ENCODE measurements around the gene MYOT. TPM values are rescaled to one million over a fixed set of nuclear protein-coding genes. Genes with fewer than 3 reads are reported as not detected.

The MYOT gene
- total and polyA plus RNA-seq, 10 of the 15 experiments (the other 5 are each of a cell fraction or from before 2014, with no cell fraction given), result 0.15 to 1.5 (median 0.53) TPM; not detected in 5

DNA sequence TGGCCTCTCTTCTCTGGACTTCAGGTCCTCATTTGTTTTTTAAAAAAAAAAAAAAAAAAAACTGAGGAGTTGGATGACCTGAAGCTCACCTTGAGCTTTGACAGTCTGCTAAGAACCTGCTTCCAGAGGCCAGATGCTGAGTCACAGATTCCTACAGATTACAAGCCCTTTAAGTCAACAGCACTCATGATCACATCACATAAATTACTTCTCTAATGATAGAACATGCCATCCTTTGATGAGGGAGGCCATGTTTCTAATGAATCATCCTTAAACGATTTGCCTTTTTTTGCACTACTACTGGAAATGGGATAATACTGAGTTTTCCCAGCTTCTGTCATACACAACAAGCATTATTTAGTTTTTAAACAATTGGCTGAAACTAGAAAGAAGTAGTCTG lies 34.2 kb upstream of the MYOT start:
- Histone ChIP-seq H4K20me1 (ENCODE audit: control insufficient read depth, insufficient read depth) (no peaks in the 10 kb centered on the region), H3K27me3 (replicated peaks in 1 of 2; ENCODE audit: control insufficient read depth in 2 of 2, insufficient read depth in 2 of 2, low read length in 1 of 2) (no peaks in the 10 kb centered on the region), H3K27ac (ENCODE audit: control insufficient read depth, insufficient read depth) (no peak overlapping the region), H3K4me2 (ENCODE audit: control insufficient read depth, insufficient read depth) (no peak overlapping the region), H3K9me3 (replicated peaks; ENCODE audit: control insufficient read depth, insufficient read depth, low read length) (no peaks in the 10 kb centered on the region), H3K9ac (ENCODE audit: control insufficient read depth, insufficient read depth, low read length) (no peak overlapping the region), H2AFZ (ENCODE audit: control insufficient read depth, low read depth, low read length) (no peak overlapping the region), H3K79me2 (ENCODE audit: control insufficient read depth, insufficient read depth, low read length) (no peaks in the 10 kb centered on the region), H3K4me3 (no peak overlapping the region), H3K36me3 (ENCODE audit: control insufficient read depth in 2 of 2, insufficient read depth in 2 of 2, low read length in 1 of 2) (no peaks in the 10 kb centered on the region), H3K4me1 (ENCODE audit: control insufficient read depth, insufficient read depth, low read length) (no peaks in the 10 kb centered on the region)
- DNase-seq (ENCODE audit: low read depth, low spot score) (no peak), FAIRE-seq (no peak), ATAC-seq (no peak)
- in situ Hi-C loops (cut with MboI), result no loop called here
- CTCF ChIA-PET, result interaction anchor here (0.8 to 1.6 kb wide), 3 partner anchors 8 to 54 kb away, joined by 3 read pairs; no protein-coding TSS in a partner anchor
- POLR2A ChIA-PET, result interaction anchor here (0.5 to 0.6 kb wide), 2 partner anchors 18 to 82 kb away, joined by 3 read pairs; no protein-coding TSS in a partner anchor
- RAD21 ChIA-PET (ENCODE audit: unreplicated experiment), result no interaction called here
- 60% methylated on average over 1 of the region's 1 CpG for WGBS (ENCODE audit: insufficient coverage, insufficient replicate concordance, low lambda C conversion rate, missing lambda C conversion rate)
- TF ChIP-seq TCF7 (IDR thresholded peaks at IDR 0.05; ENCODE audit: borderline replicate concordance) (no peak), WRNIP1 (IDR thresholded peaks at IDR 0.05; ENCODE audit: borderline replicate concordance, low read depth, low read length) (no peak), JUNB (IDR thresholded peaks at IDR 0.05) (no peak), NR2F1 (conservative IDR thresholded peaks at IDR 0.05) (no peak), POLR2AphosphoS5 (IDR thresholded peaks at IDR 0.05; ENCODE audit: low read length) (no peak), TCF12 (IDR thresholded peaks at IDR 0.05; ENCODE audit: low read depth, low read length) (no peak), MTA3 (IDR thresholded peaks at IDR 0.05; ENCODE audit: borderline replicate concordance, low read length) (no peak), CBX3 (IDR thresholded peaks at IDR 0.05; ENCODE audit: borderline replicate concordance, low read depth) (no peak), CHD2 (IDR thresholded peaks at IDR 0.05; ENCODE audit: borderline replicate concordance, low read depth, low read length) (no peak), PML (IDR thresholded peaks at IDR 0.05; ENCODE audit: low read length) (no peak), POLR2A (IDR thresholded peaks at IDR 0.05; ENCODE audit: low read depth, low read length) (no peak), GABPA (IDR thresholded peaks at IDR 0.05; ENCODE audit: low read depth) (no peak)
- TF ChIP-seq, protein P1, sequence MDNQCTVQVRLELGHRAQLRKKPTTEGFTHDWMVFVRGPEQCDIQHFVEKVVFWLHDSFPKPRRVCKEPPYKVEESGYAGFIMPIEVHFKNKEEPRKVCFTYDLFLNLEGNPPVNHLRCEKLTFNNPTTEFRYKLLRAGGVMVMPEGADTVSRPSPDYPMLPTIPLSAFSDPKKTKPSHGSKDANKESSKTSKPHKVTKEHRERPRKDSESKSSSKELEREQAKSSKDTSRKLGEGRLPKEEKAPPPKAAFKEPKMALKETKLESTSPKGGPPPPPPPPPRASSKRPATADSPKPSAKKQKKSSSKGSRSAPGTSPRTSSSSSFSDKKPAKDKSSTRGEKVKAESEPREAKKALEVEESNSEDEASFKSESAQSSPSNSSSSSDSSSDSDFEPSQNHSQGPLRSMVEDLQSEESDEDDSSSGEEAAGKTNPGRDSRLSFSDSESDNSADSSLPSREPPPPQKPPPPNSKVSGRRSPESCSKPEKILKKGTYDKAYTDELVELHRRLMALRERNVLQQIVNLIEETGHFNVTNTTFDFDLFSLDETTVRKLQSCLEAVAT (IDR thresholded peaks at IDR 0.05), result no peak
- TF ChIP-seq, protein P2, sequence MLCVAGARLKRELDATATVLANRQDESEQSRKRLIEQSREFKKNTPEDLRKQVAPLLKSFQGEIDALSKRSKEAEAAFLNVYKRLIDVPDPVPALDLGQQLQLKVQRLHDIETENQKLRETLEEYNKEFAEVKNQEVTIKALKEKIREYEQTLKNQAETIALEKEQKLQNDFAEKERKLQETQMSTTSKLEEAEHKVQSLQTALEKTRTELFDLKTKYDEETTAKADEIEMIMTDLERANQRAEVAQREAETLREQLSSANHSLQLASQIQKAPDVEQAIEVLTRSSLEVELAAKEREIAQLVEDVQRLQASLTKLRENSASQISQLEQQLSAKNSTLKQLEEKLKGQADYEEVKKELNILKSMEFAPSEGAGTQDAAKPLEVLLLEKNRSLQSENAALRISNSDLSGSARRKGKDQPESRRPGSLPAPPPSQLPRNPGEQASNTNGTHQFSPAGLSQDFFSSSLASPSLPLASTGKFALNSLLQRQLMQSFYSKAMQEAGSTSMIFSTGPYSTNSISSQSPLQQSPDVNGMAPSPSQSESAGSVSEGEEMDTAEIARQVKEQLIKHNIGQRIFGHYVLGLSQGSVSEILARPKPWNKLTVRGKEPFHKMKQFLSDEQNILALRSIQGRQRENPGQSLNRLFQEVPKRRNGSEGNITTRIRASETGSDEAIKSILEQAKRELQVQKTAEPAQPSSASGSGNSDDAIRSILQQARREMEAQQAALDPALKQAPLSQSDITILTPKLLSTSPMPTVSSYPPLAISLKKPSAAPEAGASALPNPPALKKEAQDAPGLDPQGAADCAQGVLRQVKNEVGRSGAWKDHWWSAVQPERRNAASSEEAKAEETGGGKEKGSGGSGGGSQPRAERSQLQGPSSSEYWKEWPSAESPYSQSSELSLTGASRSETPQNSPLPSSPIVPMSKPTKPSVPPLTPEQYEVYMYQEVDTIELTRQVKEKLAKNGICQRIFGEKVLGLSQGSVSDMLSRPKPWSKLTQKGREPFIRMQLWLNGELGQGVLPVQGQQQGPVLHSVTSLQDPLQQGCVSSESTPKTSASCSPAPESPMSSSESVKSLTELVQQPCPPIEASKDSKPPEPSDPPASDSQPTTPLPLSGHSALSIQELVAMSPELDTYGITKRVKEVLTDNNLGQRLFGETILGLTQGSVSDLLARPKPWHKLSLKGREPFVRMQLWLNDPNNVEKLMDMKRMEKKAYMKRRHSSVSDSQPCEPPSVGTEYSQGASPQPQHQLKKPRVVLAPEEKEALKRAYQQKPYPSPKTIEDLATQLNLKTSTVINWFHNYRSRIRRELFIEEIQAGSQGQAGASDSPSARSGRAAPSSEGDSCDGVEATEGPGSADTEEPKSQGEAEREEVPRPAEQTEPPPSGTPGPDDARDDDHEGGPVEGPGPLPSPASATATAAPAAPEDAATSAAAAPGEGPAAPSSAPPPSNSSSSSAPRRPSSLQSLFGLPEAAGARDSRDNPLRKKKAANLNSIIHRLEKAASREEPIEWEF (IDR thresholded peaks at IDR 0.05; ENCODE audit: insufficient replicate concordance, low read depth, low read length), result no peak
- no TSS peak for BruUV-seq (replicated peaks)
- intact Hi-C loops (cut with micrococcal nuclease; ENCODE audit: unreplicated experiment), result no loop called here
- SMC1A ChIA-PET (ENCODE audit: uncharacterized antibody, unreplicated experiment), result interaction anchor here (1.3 to 1.9 kb wide), 2 partner anchors 12 to 41 kb away, joined by 3 to 5 read pairs; no protein-coding TSS in a partner anchor
